ENCODE data around the gene CCDC158.
"Not testable (repeated sequence)": the region's sequence is repeated elsewhere in the genome, so short reads cannot be mapped to it uniquely, and the experiment has no call there.

The CCDC158 gene

DNA sequence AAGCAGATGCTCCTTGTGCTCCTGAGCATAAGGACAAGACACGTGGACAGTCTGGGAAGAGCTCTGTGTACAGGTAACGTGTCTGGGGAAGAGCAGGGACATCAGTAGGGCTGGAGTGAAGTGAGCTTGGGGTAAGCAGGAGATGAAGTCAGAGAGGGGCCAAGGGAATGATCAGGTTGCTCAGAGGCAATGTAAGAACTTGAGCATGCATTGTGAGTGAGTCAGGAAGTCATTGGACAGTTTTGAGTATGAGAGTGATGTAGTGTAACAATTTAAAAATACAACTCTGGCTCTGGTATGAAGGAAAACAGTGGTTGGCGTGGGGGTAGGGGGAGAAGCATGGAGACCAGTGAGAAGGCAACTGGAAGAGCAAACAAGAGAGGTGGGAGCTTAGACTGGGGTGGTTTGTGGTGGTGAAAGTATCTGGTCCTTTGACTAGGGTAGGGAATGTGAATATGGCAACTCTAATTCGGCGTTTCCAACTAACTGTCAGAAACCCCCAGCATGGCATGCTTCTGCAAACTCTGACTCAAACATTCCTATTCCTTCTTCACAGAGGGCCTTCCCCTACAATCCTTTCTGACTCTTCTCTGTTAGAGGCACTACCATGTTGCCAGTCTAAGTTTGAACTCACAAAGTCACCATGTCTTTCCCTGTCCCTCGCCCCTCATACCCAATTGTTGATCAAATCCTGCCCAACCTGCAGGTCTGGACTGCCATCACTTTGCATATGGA, 57.2 kb downstream of the CCDC158 start:
- DNase-seq = no peak

DNA sequence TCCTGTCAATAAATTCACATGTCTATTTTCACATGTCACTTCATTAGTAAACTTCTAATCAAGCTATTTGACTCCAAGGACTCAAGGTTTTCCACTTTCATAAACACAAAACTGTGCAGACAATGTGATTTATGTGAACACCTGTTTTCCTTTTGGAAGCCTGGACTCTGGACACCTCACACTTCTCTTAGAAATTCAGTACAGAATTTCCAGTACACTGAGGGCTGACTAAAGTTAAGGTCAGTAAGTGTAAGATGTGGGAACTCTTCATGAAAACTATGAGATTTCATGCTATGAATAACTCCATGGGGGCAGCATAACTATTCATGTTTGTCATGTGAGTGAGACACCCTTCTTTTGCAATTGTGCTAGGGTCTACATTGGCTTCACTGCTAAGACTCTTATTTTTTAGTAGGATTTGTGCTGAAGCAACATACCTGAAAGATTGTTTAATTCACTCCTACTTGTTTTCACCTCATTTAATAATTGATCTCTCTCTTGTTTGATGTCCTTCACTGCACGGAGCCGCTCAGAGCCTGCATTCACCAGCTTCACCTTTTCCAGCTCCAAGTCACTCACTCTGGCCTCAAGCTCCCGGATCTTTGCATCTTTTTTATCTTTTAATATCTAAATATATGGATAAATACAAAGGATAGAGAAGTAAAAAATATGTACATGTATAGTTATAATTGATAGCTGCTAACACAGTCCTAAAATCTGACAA, 59.1 kb downstream of the CCDC158 start:
- no peak for DNase-seq

DNA sequence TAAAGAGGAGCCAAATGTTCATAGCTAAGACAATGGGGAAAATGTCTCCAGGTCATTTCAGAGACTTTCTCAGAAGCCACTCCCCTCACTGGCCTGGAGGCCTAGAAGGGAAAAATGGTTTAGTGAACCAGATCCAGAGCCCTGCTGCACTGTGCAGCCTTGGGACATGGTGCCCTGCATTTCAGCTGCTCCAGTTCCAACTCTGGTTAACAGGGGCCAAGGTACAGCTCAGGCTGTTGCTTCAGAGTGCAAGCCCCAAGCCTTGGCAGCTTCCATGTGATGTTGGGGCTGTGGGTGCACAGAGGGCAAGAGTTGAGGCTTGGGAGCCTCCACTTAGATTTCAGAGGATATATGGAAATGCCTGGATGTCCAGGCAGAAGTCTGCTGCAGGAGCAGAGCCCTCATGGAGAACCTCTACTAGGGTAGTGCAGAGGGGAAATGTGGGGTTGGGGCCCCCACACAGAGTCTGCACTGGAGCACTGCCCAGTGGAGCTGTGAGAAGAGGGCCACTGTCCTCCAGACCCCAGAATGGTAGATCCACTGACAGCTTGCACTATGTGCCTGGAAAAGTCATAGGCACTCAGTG, 61.0 kb downstream of the CCDC158 start:
- DNase-seq = not testable (repeated sequence)

DNA sequence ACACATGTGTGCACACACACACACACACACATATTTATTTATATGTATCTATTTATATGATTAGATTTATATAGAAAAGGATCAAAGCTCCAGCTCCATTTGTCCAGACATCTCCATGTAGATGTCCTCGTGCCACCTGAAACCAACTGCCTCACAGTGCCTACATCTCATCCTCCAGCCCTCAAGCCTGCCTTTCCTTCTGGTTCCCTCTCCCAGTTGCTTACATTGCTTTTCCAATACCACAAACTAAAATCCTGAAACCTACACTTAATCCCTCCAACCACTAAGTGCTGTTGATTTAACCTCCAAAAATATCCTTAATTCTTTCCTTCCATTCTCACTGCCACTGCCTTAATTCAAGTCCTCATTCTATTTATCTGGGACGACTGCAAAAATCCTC, 63.0 kb downstream of the CCDC158 start:
- no peak for DNase-seq

DNA sequence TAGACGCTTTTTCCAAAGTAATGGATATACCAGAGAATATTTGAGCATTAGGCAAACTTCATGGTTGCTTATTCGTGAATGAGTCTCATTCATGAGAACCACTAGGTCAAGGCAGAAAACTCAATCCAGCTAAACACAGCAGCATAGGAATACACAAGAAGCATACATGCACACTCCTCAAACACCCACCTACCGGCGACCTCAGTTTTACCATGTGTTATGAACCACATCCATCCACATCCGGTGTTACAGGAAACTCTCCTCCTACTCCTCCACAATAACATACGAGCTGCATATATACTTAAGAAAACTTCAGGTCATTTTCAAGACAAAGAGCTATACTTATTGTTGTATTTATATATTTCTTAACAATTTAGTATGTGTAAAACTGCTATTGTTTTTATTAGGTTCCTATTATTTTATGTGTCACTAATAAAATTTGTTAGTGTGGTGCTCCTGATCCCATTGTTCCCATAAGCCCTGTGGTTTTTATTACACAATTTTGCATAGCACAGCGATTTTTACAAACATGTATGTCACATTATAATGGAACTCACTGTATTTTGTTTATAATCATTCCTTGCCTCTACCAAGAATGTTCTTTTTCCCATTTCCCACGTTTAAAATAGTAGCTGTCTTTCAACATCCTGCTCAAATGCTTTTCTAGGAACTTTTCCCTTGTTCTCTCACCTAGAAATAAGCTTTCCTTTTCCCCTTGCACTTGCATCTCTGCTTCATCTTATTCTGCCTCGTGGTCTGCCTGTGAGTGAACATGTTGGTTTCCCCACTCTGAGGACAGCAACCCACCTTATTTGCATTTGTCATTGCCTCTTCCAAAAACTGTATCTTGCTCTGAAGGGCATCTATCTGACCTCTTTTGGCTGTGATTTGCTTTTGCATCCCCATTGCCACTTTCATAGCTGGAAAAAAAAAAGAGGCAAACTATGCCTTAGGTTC, 66.1 kb downstream of the CCDC158 start:
- no peak for DNase-seq

DNA sequence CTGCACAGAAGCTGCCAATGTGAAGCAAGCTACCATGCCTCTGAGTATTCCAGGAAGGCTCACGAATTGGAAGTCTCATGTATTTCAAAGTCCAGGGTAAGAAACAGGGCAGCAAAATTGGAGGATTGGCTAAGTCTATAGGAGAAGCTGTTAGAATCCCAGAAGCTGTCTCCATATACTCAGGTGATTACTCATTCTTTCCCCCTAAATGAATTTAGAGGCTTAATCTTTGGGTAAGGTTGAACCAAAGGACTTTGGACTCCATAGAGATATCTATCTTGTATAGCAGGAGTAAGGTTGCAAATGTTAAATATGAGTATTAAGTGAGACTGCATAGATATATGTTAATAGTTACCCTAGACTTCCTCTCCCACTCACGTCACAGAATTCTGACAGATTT, 78.1 kb downstream of the CCDC158 start:
- DNase-seq = no peak

DNA sequence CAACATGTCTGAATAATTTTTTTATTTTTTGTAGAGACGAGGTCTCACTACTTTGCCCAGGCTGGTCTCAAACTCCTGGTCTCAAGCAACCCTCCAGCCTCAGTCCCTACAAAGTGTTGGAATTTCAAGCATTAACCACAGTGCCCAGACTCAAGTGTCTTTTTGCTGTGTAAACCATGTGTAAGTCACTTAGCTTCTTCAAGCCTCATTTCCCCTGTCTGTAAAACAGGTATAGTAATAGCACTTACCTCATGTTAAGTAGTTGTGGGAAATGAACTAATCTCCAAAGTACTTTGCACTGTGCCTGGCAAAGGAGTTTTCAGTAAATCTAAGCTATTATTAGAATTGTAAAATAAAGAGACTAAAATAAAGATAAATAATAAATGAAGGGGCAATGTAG, 78.8 kb downstream of the CCDC158 start:
- no peak for DNase-seq

DNA sequence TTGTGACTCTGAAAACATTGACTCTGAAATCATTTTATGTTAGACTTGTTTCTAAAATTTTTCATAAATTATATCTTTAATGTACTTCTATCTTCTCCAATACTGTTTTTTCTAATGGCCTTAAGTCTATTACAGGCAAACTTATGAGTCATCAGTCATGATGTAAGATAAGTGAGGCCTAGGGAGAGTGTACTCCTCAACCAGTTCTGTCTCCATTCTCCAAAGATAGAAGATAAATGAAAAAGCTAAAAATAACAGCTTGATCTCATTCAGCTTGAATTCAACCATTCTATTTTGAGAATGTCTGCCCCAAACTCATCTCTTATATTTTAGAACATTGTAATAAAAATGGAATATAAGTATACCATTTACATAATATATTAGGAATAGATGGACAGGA, 79.9 kb downstream of the CCDC158 start:
- DNase-seq = peak in 1 of 2 donors; percentile 4

DNA sequence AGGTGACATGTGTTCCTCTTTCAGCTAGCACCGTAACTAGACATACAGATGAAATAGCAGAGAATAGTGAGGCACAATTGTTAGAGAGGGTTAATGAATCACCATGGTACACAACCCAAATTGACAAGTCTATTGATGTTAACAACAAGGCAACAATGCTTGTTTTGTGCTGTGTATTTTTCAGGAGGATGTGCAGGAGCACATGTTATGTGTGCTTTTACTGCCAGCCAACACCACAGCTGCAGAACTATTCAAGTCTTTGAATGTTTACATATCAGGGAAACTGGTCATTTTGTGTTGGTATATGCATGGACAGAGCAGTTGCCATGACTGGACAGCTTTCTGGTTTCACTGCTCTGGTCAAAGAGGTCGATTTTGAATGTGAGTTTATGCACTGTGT, 81.6 kb downstream of the CCDC158 start:
- no peak for DNase-seq

DNA sequence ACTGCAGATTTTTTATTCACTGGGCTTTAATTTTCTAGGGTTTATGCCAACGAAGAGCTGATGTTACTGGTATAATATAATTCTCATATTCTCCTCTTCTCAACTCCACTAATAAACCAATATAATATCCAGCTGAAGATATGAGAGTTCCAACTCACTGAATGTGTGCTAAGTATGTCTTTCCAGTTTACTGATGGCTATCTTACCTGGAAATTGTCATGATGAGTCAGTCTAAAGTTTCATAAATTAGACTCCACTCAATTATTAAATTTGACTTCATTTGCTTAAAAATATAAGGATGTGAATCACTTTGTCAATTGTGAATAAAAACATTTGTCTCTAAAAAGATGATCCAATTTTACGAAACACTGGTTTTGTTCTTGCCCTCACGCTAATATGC, 86.1 kb downstream of the CCDC158 start:
- no peak for DNase-seq

DNA sequence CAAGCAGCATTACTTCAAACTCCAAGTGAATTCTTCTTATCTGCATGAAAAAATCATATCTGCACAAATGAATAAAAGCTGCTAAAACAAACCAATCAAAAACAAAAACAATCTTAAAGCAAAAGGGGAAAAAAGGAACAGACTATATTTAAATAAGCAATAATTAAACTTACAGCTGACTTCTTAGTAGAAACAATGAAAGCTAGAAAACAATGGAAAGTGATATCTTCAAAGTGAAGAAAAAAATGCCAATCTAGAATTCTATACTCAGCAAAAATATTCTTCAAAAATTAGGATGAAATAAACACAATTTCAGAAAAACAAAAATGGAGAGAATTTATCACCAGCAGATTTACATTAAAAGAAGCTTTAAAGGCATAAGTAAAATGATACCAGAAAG, 94.4 kb downstream of the CCDC158 start:
- no peak for DNase-seq

DNA sequence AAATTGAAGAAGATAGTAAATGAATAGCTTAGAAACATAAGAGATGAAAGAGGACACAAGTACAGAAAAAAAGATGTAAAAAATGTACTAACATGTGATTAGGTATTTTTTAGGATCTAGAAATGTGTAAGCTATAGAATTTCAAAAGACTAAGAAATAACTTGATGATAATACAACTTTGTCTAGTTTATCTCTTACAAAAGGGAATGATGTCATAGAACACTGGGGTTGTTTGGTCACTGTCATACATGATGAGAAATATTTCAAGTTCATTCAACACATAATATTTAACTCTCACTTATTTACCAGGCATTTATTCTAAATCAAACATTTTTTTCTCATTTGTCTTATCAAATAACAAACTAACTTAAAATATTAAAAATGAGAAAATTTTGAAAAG, 95.9 kb downstream of the CCDC158 start:
- no peak for DNase-seq

DNA sequence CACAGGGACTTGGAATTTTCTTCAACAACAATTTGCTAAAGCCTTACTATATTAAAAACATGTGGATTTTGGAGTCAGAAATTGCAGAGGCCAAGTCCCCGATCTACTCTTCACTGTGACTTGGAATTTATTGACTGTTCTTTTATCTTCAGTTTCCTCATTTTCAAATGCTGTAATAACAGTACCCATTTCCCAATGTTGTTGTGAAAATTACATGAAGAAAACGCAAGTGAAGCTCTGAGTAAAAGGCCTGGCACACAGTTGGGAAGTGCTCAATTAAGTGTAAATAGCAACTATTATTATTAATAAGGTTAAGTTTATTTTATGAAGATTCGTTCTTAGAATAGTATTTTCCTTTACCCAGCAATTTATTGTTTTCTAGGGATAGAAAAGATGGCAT, 98.7 kb downstream of the CCDC158 start:
- no peak for DNase-seq

DNA sequence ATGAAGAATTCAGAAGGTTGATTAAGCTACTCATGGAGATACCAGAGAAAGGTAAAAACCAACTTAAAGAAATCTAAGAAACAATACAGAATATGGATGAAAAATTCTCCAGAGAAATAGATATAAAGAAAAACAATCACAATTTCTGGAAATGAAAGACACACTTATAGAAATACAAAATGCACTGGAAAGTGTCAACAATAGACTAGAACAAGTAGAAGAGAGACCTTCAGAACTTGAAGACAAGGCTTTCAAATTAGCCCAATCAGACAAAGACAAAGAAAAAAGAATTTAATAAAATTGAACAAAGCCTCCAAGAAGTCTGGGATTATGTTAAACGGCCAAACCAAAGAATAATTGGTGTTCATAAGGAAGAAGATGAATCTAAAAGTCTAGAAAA, 104.8 kb downstream of the CCDC158 start:
- DNase-seq = no peak

DNA sequence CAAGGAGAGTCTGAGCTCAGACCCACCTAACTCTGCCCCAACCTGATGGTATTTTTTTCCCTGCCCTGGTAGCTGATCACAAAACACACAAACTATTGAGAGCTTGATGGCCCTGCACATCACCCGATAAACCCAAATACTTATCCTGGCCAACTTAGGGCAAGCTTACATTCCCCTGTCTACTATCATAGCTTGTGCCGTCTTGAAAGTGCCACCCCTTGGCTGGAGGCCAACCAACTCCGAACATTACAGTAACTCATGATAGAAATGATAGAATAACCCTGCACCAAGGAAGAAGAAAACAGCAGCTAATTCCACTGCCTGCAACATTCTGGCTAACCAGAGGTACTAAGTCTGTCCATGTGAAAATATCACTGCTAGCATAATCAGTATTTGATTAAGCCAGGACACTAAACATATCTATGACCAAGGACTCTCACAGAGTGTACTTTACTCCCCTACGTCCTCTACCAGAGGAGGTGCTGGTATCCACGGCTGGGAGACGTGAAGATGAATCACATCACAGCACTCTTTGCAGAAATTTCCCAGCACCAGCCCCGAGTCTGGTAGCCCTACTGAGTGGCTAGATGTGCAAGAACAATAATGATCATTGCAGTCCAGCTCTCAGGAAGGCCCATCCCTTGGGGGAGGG, 105.5 kb downstream of the CCDC158 start:
- no peak for DNase-seq

DNA sequence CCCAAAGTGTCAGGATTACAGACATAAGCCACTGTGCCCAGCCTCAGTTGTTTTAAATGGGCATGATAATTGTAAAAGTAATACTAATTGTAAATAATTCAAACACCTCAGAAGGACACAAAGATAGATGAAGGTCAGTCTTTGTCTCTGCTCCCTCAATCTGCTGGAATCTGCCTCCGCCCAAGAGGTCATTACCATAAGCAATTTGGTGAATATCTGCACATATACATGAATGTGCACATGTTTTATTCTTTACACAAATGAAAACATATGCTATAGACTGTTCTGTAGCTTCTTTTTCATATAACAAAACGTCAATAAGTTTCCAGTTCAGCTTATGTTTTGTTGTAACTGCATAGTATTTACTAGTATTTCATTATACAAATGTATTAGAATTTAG, 107.4 kb downstream of the CCDC158 start:
- DNase-seq = no peak

DNA sequence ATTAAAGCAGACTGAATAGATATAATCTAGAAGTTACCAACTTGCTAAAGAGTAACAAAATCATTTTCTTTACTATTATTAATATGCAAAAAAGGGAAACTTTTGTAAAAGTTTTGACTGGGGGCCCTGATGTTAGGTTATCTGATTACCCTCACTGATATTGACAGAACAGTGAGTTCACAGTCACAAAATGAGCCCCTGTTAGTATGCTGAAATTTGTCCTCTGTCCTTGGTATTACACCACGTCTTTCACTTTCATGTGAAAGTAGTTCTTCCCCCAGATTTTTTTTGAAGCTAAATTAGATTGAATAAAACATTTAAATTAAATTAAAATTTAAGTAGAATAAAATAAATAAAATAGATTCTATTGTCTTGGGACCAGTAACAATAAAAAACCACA, 108.5 kb downstream of the CCDC158 start:
- DNase-seq = no peak

DNA sequence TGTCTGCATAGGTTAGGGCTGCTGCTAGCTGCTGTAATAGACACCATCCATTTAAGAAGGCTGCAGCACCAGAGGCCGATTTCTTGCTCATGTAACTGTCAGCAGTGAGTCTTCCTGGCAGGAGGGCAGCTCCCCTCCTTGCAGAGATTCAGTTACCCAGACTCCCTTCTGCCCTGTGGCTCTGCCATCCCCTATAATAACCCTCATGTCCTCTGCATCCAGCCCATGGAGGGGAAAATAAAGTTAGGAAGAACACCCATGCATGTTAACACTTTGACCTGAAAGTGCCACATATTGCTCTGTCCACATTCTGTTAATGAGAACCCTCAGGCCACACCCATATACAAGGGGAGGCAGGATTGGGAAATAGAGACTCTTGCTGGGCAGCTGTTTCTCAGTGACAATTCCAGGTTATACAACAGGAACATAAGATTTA, 109.0 kb downstream of the CCDC158 start:
- DNase-seq = no peak

DNA sequence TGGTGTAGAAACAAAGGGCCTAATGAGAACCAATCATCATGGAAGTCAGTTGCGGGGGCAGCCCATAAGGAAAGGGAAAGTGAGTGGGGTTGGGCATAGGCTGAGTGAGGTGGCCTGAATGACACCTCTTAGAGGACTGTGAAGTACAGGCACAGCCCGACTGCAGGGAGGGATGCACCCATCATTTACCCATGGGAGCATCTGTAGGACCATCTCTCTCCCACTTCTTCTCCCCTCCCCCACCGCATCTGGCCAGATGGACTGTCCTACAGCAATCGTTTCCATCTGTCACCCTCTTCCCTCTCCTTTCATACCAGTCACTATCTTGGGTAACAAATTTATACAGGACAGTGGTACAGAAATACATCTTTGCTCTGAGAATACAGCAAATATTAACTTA, 110.3 kb downstream of the CCDC158 start:
- no peak for DNase-seq

DNA sequence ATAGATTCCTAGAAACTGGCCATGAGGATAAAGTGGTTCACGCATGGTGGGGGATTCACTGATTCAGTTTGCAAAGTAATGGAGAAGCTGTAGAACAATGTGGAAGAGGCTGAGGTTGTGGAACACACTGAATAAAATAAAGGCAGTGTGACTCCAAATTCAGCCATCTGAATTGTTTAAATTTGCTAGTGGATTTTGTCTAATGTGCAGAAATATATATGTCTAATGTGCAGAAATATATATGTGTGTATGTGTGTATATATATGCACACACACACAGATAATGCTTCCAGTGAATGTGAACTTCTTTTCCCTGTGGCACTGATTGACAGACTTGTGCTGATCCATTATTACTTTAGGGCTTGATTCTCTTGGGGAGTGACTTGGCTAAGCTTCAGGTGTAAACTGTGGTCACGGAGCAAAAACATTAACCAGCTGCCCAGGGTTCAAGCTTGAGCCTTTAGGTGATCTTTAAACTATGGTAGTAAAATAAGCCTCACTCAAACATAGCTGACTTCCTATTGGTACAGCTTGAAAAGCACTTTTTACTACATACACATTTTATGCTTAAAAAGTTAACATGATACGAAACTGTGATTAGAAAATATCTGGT, 110.9 kb downstream of the CCDC158 start:
- DNase-seq = no peak

DNA sequence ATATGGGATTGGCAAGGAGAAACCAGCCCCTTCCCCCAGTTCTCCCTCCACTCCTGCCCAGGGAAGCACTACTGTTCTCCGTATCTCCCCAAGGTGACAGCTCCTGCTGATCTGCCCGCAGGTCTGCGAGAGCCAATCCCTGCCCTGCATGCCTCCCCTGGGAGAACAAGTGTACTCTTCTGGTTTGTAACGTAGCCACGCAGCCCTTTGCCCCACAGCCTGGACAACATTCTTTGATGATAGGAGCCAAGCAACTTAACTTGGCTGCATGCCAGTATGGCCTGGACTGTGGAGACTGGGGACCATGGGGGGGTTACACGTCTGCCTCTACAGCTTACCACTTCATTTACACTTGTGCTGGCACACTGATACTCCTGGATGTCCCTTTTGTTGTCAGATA, 112.4 kb downstream of the CCDC158 start:
- DNase-seq = no peak

DNA sequence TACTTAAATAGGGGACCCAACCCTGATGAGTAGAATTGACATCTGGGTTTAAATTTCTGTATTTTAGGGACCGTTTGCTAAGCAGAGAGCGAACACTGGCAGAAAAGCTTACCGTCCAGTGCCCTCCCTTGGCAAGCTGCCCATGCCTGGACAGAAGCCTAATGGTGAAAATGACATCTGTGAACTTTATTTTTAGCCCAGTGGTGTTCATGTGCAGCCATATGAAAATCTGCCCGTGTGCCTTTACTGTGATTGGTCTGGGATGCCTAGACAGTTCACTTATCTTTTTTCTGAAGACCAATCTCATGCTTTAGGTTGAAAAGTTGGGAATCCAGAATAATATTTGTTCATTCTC, 113.3 kb downstream of the CCDC158 start:
- DNase-seq = no peak
